Right lobe of liver (tissue), 6 donors: ENCODE results near the gene ARFIP1. TPM values are rescaled to one million over a fixed set of nuclear protein-coding genes. Genes with fewer than 3 reads are reported as not detected.
A peak's percentile ranks its signal among the peaks of the same experiment; 100 is the strongest.

ENCODE experiments used
- ATAC-seq, 4 donors: fragments of 200-7000 bp; cut with Tn5 transposase; one replicate each; pipeline ENCODE4 v1.9.1; 2020; ENCODE audit warnings: mild to moderate bottlenecking in 4 of 4, moderate library complexity in 4 of 4
- DNase-seq, 3 donors: peaks; one replicate each; pipeline ENCODE4 v3.0.0-alpha.2; 2020
- H3K27ac ChIP-seq, 3 donors: fragments of 200-600 bp; one replicate each; pipeline ENCODE4 v1.8.0; 2022
- H3K27me3 ChIP-seq, 2 donors: fragments of 200-600 bp; one replicate each; pipeline ENCODE4 v1.8.0; 2022
- H3K36me3 ChIP-seq, 4 donors: fragments of 200-600 bp; sonication (generic) in 1 of 4; one replicate each; pipeline versions ENCODE4 v1.5.1 to v1.8.0; 2017 to 2022; ENCODE audit warnings: control low read depth in 1 of 4
- H3K4me1 ChIP-seq, 4 donors: fragments of 200-600 bp; sonication (generic) in 1 of 4; one replicate each; pipeline versions ENCODE4 v1.5.1 to v1.8.0; 2017 to 2022; ENCODE audit warnings: control low read depth in 1 of 4
- H3K4me3 ChIP-seq, 3 donors: fragments of 200-600 bp; one replicate each; pipeline ENCODE4 v1.8.0; 2022
- H3K9me3 ChIP-seq, 4 donors: fragments of 200-600 bp; sonication (generic) in 1 of 4; one replicate each; pipeline versions ENCODE4 v1.5.1 to v1.8.0; 2017 to 2022; ENCODE audit warnings: control low read depth in 1 of 4
- POLR2A ChIP-seq: fragments of 450-650 bp; IDR thresholded peaks from one replicate; pipeline ENCODE4 v1.6.1; 2017; ENCODE audit warnings: antibody characterized with exemption, mild to moderate bottlenecking
- WGBS: methylation state at CpG from one replicate; pipeline ENCODE4 v1.1.6; 2018; ENCODE audit warnings: low coverage, low lambda C conversion rate; ENCODE audit not compliant: insufficient coverage; ENCODE audit errors: missing lambda C conversion rate; 5-methylcytosine and 5-hydroxymethylcytosine counted together
- intact Hi-C, 2 donors: fragments of 100-400 bp; cut with DNase I; formaldehyde crosslinking; loops; one replicate each; pipeline versions ENCODE4 v1.11.2 to v1.14.1; 2022
- total RNA-seq, 6 experiments: library from RNA; depleted of rRNA in 2 of 6; stranded (reverse); fragments of >200 nt in 2 of 6; fragmentation: NEBNext Ultra II Directional in 3 of 6; extraction: Animal tissue kit (Norgen Biotek cat#: 25700) in 3 of 6; gene quantifications; one replicate each; pipeline versions ENCODE4 v1.1.0 to v1.2.4, GENCODE V29; 2016 to 2023
- TF ChIP-seq, protein P1 (sequence below), 4 donors: fragments of 200-600 bp in 3 of 4; fragments of 450-650 bp in 1 of 4; IDR thresholded peaks; one replicate each; pipeline versions ENCODE4 v1.5.1 to v1.8.0; 2016 to 2022; ENCODE audit warnings: antibody characterized with exemption in 4 of 4, mild to moderate bottlenecking in 2 of 4
- donor health status: DM: no; HTN: yes; CAD: no.
- donor health status: DM: no; HTN: no; CAD: no.
- donor health status: DM: no; HTN: no; CAD: no.
- donor health status: DM: no; HTN: yes; CAD: no.
- donor health status: DM: no; HTN: yes; CAD: no.

The ARFIP1 gene
- total RNA-seq, 6 experiments from 2014 or later: 9.1 to 19.9 (median 14.1) TPM

DNA sequence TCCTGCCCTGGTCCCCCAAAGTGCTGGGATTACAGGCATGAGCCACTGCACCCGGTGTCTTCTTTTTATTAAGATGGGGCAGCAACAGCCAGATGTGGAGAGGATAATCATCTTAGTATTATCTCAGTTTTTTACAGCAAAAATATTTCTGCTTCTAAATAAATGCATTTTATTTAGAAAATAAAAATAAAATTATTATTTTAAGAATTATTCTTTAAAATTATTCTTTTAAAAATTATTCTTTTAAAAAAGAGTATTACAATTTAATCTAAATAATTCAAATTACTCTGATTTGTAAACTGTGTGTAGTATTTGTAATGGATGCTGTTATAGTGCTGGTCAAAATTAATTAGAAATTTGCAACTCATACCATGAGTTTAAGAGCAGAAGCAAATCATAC is 67.6 kb downstream of the ARFIP1 start:
- intact Hi-C loops: loop anchor here in 1 of 2 donors (10.0 kb wide), 1 partner anchor 237 kb away; no protein-coding TSS in a partner anchor
- no peaks in the 10 kb centered on the region for H3K36me3 ChIP-seq
- H3K9me3 ChIP-seq: no peaks in the 10 kb centered on the region
- no peaks in the 10 kb centered on the region for H3K4me1 ChIP-seq
- 100% methylated on average over 1 of the region's 1 CpG for WGBS
- H3K27ac ChIP-seq: no peak overlapping the region
- no peak for DNase-seq
- no peak for ATAC-seq
- H3K4me3 ChIP-seq: no peak overlapping the region
- no peak for TF ChIP-seq POLR2A
- TF ChIP-seq, protein P1, sequence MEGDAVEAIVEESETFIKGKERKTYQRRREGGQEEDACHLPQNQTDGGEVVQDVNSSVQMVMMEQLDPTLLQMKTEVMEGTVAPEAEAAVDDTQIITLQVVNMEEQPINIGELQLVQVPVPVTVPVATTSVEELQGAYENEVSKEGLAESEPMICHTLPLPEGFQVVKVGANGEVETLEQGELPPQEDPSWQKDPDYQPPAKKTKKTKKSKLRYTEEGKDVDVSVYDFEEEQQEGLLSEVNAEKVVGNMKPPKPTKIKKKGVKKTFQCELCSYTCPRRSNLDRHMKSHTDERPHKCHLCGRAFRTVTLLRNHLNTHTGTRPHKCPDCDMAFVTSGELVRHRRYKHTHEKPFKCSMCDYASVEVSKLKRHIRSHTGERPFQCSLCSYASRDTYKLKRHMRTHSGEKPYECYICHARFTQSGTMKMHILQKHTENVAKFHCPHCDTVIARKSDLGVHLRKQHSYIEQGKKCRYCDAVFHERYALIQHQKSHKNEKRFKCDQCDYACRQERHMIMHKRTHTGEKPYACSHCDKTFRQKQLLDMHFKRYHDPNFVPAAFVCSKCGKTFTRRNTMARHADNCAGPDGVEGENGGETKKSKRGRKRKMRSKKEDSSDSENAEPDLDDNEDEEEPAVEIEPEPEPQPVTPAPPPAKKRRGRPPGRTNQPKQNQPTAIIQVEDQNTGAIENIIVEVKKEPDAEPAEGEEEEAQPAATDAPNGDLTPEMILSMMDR (IDR thresholded peaks at IDR 0.05): no peak
- no peaks in the 10 kb centered on the region for H3K27me3 ChIP-seq

DNA sequence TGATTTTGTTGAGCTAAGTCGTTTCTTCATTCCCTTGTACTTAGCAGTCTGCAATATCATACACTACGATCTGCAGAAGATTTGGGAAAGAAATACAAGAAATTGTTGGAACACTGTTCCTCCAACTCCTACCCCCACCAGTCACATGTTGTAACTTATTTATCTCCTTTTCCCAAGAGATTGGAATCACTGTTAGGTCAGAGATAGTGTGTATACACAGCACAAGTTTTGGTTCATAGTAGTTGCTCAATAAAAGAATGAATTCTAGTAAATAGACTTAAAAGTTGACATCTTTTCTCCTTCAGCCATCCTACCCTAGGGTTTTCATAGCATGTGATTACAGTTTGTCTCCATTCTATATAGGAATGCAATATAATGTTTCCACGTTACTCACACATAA is 68.8 kb downstream of the ARFIP1 start:
- WGBS: 94% methylated on average over 3 of the region's 3 CpGs
- no peaks in the 10 kb centered on the region for H3K4me1 ChIP-seq
- DNase-seq: no peak
- no peak for ATAC-seq
- no peaks in the 10 kb centered on the region for H3K36me3 ChIP-seq
- no peak overlapping the region for H3K27ac ChIP-seq
- no peak overlapping the region for H3K4me3 ChIP-seq
- H3K9me3 ChIP-seq: no peaks in the 10 kb centered on the region
- intact Hi-C loops: loop anchor here in 1 of 2 donors (10.0 kb wide), 1 partner anchor 236 kb away; no protein-coding TSS in a partner anchor
- H3K27me3 ChIP-seq: no peaks in the 10 kb centered on the region
- TF ChIP-seq POLR2A: no peak
- TF ChIP-seq, protein P1 (IDR thresholded peaks at IDR 0.05): no peak

DNA sequence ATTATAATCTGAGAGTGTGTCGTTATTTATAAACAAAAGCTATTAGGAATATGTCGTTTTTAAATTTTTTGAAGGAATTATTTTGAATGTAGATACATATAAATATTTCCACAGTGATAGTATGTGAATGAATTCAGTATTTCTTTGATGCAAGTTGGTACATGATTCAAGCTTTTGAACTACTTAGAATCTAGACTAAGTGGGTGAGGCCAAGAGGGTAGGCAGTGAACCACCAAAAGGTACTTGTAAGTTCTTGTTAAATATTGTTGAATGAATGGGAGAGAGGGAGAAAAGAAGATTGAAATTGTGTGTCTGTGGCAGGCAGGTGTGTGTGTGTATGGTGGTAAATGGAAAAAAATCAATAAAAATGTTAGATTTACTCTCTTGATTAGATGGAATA is 69.6 kb downstream of the ARFIP1 start:
- H3K9me3 ChIP-seq: peaks cover 0 to 4% (median 0%) of the 10 kb centered on the region in 4 donors
- DNase-seq (no peak), ATAC-seq (no peak)
- no peaks in the 10 kb centered on the region for H3K27me3 ChIP-seq
- H3K36me3 ChIP-seq: no peaks in the 10 kb centered on the region
- 85% methylated on average over 2 of the region's 2 CpGs for WGBS
- TF ChIP-seq, protein P1 (IDR thresholded peaks at IDR 0.05): no peak
- TF ChIP-seq POLR2A: no peak
- H3K4me3 ChIP-seq: no peak overlapping the region
- no peaks in the 10 kb centered on the region for H3K4me1 ChIP-seq
- no peak overlapping the region for H3K27ac ChIP-seq
- intact Hi-C loops: loop anchor here in 1 of 2 donors (10.0 kb wide), 1 partner anchor 235 kb away; no protein-coding TSS in a partner anchor

DNA sequence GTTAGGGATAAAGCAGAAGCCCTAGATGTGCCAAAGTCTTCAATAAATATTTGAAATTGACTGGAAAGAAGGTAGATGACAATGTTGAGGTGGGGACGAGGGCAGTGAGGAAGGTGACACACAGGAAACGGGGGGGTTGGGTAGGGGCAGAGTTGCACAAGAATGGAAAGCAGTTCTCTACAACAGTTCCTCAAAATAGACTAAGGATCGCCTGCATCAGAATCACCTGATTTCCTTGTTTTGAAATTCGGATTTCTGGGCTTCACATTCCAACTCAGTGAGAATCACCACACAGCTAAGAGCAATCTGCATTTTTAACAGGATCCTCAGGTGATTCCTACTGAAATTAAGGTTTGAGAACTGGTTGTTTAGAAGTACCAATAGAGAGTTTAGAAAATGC is 70.6 kb downstream of the ARFIP1 start:
- H3K9me3 ChIP-seq: peaks cover 0 to 4% (median 0%) of the 10 kb centered on the region in 4 donors
- peak; percentile 47 to 92 (median 58) for ATAC-seq
- no peaks in the 10 kb centered on the region for H3K27me3 ChIP-seq
- WGBS: 48% methylated on average over 4 of the region's 4 CpGs
- intact Hi-C loops: no loop called here
- TF ChIP-seq, protein P1 (IDR thresholded peaks at IDR 0.05): no peak
- no peak for TF ChIP-seq POLR2A
- DNase-seq: peak in 2 of 3 donors; percentile 41 to 50
- H3K4me3 ChIP-seq: no peak overlapping the region
- no peaks in the 10 kb centered on the region for H3K4me1 ChIP-seq
- no peak overlapping the region for H3K27ac ChIP-seq
- no peaks in the 10 kb centered on the region for H3K36me3 ChIP-seq

DNA sequence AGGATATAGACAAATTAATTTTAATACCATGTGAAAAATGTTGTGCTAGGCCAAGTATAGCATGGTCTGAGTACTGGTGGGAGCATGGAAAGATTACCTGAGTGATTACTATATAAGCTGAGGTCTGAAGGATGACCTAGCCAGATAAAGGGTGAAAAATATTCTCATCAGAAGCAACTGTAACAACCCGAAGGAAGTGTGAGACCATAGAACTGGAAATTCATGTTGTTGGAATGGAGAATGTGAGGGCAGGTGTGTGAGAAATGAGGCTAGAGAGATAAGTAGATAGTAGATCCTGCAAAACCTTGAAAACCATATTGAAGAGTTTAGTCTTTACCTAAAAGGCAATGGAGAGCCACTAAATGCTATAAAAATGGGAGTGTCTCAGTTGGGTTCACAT is 71.5 kb downstream of the ARFIP1 start:
- Histone ChIP-seq H3K36me3 (no peaks in the 10 kb centered on the region), H3K27me3 (no peaks in the 10 kb centered on the region), H3K4me1 (no peaks in the 10 kb centered on the region), H3K9me3 (peaks cover 0 to 4% (median 0%) of the 10 kb centered on the region in 4 donors), H3K27ac (no peak overlapping the region), H3K4me3 (no peak overlapping the region)
- DNase-seq (no peak), ATAC-seq (no peak)
- intact Hi-C loops: no loop called here
- WGBS: 75% methylated on average over 1 of the region's 1 CpG
- TF ChIP-seq POLR2A: no peak
- TF ChIP-seq, protein P1 (IDR thresholded peaks at IDR 0.05): no peak
